ENCODE data around the gene OR10X1.

DNA sequence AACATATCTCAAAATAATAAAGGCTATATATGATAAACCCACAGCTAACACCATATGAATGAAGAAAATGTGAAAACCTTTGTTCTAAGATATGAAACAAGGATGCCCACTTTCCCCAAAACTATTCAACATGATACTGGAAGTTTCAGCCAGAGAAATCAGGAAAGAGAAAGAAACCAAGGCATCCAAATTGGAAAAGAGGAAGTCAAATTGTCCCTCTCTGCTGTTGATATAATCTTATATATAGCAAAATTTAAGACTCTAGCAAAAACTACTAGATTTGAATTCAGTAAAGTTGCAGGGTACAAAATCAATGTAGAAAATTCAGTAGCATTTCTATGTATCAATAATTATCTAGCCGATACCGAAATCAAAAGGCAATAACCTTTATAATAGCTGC is 21.0 kb upstream of the OR10X1 start:
- TF ChIP-seq, protein P1, sequence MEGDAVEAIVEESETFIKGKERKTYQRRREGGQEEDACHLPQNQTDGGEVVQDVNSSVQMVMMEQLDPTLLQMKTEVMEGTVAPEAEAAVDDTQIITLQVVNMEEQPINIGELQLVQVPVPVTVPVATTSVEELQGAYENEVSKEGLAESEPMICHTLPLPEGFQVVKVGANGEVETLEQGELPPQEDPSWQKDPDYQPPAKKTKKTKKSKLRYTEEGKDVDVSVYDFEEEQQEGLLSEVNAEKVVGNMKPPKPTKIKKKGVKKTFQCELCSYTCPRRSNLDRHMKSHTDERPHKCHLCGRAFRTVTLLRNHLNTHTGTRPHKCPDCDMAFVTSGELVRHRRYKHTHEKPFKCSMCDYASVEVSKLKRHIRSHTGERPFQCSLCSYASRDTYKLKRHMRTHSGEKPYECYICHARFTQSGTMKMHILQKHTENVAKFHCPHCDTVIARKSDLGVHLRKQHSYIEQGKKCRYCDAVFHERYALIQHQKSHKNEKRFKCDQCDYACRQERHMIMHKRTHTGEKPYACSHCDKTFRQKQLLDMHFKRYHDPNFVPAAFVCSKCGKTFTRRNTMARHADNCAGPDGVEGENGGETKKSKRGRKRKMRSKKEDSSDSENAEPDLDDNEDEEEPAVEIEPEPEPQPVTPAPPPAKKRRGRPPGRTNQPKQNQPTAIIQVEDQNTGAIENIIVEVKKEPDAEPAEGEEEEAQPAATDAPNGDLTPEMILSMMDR (IDR thresholded peaks at IDR 0.05) = no peak
- no peak for TF ChIP-seq POLR2A (IDR thresholded peaks at IDR 0.05)

Measured in thyroid gland (tissue), 4 donors.